Fibroblast of lung (primary cell): ENCODE data around the gene PRDX5.

Experiments used
- CTCF ChIP-seq, 2 donors: IDR thresholded peaks in 1 of 2; conservative IDR thresholded peaks in 1 of 2; 1 replicate in 1 of 2; 2 replicates in 1 of 2; pipeline ENCODE4 v1.5.1; 2011 to 2012; ENCODE audit warnings: low read length in 2 of 2, control low read depth in 1 of 2, inconsistent platforms in 1 of 2, low read depth in 1 of 2, mild to moderate bottlenecking in 1 of 2
- EZH2 ChIP-seq: IDR thresholded peaks from 2 replicates; pipeline ENCODE4 v1.5.1; 2012; ENCODE audit warnings: low read length, control low read depth, mild to moderate bottlenecking; ENCODE audit errors: missing control alignments

GRCh38 chr11:64289002-64289564, 28.8 kb upstream of the PRDX5 start:
- no peak for TF ChIP-seq CTCF (conservative IDR thresholded peaks at IDR 0.05 in 1 of 2, IDR thresholded peaks at IDR 0.05 in 1 of 2; ENCODE audit: low read depth in 1 of 2, low read length in 2 of 2)
- no peak for TF ChIP-seq EZH2
